ENCODE results near the gene ADGRV1.

DNA sequence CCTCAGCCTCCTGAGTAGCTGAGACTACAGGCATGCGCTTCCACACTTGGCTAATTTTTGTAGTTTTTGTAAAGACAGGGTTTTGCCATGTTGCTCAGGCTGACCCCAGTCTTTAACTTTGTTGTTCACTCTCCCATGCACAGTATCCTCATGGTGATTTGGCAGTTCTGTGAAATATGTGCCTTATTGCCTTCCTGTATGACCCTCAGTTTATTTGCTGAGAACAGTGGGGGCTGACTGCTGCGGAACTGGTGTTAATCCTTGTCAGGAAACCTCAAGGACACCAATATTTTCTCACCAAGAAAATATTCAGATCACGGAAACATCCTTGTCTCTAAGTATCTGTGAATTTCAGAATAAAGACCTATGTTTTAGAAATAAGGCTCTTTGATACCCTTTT is 536.7 kb downstream of the ADGRV1 start:
- TF ChIP-seq, protein P1, sequence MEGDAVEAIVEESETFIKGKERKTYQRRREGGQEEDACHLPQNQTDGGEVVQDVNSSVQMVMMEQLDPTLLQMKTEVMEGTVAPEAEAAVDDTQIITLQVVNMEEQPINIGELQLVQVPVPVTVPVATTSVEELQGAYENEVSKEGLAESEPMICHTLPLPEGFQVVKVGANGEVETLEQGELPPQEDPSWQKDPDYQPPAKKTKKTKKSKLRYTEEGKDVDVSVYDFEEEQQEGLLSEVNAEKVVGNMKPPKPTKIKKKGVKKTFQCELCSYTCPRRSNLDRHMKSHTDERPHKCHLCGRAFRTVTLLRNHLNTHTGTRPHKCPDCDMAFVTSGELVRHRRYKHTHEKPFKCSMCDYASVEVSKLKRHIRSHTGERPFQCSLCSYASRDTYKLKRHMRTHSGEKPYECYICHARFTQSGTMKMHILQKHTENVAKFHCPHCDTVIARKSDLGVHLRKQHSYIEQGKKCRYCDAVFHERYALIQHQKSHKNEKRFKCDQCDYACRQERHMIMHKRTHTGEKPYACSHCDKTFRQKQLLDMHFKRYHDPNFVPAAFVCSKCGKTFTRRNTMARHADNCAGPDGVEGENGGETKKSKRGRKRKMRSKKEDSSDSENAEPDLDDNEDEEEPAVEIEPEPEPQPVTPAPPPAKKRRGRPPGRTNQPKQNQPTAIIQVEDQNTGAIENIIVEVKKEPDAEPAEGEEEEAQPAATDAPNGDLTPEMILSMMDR (IDR thresholded peaks at IDR 0.05; ENCODE audit: low read depth, low read length), result no peak
- no peak for TF ChIP-seq POLR2A (IDR thresholded peaks at IDR 0.05; ENCODE audit: extremely low read depth, insufficient read length)

Measured in NB4 (cell line).